AG20443 (cell line): ENCODE results near the gene SKI.

Experiments used
- DNase-seq: peaks from one replicate; pipeline ENCODE4 v3.0.0; 2012; ENCODE audit warnings: low spot score, mixed read lengths

Gene SKI

DNA sequence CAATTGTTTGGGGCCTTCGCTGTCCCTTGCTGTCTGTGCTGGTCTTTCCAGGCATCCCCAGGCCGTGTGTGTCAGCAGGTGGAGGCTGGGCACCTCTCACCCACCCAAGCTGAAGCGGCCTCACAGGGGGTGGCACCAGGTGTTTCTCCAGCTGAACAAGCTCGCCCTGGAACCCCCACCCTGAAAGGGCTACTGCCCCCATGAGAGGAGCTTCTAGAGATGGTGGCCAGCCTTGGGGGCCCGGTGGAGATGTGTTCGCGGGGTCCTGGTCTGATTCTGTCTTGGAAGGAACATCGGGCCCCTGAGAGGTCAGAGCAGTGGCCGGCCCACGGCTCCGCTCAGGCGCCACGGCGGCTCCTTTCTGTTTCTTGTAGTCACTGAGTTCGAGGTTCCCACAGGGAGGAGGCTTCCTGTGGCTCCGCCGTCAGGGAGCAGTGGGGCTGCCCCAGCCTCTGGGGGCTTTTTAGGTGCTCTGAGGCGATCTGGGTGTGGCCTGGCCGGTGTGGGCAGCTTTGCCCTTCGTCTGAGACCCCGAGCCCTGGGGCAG lies 46.9 kb downstream of the SKI start:
- no peak for DNase-seq

DNA sequence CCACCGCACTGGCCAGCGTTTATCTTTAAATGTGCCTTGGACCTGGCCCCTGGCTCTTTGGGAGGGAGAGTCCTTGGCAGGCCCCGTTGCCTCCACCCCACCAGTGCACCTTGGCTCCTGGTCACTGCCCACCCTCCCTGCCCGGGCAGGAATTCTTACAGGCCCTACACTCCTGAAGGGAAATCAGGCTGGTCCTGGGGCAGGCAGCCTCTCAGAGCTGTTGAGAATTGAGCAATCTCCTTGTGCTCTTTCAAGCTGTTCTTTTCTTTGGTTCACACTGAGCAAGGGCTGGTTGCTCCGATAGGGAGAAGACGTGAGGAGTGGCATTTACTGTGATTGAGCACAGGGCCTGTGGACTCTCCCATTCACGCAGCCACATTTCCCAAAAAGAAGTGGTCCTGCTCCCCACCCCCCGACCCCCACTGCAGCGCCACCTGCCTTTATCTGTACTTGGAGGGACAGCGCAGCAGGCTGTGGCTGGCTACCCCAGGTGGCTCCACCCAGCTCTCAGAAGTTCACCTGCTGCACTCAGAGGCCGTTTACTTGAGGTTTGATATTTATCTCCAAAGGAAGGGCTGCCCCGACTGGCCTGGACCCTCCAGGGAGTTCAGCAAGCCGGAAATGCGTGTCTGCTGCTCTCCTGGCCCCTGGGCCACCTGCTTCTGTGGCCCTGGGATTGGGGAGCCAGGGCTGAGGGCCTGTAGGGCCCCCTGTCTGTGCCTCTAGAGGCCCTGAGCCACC lies 47.8 kb downstream of the SKI start:
- peak; percentile 58 for DNase-seq

DNA sequence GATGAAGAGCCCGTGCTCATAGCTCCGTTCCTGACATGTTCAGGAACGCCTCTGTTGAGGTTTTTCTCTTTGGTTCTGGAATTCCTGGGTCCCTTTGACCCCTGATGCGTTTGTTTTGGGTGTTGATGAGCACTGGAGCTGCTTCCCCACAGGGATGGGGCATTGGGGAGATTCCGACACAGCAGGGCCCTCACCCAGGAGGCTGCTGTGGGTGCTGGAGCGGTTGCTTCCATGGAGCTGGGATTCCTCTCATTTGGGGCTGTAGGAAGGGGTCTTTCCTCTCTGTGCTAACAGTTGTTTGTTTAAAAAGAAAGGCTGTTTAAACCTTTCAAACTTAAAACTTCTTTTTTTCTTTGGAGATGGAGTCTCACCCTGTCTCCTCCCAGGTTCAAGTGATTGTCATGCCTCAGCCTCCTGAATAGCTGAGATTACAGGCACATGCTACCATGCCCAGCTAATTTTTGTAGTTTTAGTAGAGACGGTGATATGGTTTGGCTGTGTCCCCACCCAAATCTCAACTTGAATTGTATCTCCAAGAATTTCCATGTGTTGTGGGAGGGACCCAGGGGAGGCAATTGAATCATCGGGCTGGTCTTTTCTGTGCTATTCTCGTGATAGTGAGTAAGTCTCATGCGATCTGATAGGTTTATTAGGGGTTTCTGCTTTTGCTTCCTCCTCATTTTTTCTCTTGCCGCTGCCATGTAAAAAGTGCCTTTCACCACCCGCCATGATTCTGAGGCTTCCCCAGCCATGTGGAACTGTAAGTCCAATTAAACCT lies 48.9 kb downstream of the SKI start:
- no peak for DNase-seq

DNA sequence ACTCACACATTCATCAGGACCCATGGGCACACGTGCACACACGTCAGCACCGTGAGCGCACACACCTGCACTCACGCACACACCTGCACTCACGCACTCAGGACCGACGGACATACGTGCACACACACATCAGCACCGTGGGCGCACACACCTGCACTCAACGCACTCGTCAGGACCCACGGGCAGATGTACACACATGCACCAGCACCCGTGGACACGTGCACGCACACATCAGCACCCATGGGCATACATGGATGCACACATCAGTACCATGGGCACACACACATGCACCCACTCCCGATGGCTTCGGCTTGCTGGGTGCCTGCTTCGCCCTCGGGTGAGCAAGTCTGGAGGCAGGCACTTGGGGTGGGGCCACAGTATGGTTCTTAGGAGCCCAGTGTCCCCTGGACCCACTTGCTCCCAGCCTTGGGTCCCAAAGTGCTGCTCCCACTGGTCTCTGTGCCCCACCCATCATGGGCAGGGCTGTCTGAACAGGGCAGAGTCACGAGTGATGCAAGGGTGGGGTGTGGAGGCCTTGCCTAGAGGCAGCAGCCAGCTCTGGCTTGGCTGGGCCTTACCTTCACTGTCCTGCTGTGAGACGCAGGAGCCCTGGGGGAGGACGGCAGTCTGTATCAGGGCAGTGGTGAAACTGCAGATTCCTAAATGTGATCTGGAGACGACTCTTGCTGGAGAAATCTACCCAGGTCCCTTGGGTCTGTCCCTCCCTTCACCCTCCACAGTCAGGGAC lies 49.8 kb downstream of the SKI start:
- DNase-seq, result peak; percentile 52

DNA sequence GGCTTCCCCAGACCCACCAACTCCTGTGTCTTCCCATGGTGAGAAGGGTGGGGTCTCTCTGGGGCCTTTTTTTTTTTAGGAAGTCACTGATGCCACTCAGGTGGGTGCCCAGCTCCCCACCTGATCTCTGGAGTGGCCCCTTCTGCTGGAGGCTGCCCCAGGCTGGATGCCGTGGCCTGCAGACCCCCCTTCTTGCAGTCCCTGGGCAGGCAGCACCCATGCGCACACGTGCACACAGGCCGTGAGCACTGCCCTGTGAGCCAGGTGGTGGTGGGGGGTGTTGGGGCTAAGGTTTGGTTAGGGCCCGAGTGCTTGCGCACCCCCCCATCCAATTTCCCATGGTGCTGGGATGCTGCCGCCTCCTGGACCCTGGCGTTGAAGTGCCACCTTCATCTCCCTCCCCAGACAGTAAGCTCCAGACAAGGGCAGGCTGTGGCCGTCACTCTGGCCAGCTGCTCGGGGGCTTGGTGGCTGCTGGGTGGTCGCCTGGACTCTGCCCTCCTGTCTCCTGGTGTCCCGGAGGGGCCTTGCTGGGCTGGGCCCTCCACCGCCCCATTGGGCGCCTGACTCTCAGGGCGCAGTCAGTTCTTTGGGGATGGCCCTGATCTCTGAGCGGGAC lies 50.6 kb downstream of the SKI start:
- DNase-seq, result no peak

DNA sequence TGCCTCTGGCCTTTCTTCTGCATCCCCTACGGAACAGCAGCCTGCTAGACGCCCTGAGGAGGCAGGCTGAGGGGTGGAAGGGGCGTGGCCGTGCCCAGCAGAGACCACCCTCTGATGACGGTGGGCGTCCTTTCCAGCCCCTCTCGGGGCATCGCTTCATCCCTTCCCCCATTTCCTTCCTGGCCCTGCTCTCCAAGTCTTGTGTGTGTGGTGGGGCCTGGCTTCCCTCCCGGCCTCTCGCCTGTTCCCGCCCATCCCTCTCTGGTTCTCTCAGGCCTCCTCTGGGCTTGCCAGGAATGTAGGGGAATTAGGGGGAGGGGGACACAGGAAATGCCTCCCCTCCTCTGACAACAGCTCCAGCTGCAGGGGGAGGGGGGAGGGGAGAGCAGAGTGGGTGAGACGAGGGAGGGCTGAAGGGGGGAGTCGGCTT lies 51.1 kb downstream of the SKI start:
- peak; percentile 80 for DNase-seq

DNA sequence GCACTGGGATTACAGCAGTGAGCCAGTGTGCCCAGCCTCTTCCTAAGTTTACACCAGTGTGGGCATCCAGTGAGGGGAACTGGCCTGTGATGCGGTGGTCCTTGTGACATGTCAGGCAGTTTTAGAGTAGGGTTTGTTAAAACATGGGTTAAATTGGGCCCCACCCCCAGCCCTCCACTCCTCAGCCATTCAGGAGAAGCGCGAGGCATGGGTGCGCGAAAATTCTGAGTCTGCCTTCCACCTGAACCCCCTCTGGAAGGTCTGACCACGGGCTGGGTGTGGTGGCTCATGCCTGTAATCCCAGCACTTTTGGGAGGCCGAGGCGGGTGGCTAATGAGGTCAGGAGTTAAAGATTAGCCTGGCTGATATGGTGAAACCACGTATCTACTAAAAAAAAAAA lies 51.7 kb downstream of the SKI start:
- no peak for DNase-seq

DNA sequence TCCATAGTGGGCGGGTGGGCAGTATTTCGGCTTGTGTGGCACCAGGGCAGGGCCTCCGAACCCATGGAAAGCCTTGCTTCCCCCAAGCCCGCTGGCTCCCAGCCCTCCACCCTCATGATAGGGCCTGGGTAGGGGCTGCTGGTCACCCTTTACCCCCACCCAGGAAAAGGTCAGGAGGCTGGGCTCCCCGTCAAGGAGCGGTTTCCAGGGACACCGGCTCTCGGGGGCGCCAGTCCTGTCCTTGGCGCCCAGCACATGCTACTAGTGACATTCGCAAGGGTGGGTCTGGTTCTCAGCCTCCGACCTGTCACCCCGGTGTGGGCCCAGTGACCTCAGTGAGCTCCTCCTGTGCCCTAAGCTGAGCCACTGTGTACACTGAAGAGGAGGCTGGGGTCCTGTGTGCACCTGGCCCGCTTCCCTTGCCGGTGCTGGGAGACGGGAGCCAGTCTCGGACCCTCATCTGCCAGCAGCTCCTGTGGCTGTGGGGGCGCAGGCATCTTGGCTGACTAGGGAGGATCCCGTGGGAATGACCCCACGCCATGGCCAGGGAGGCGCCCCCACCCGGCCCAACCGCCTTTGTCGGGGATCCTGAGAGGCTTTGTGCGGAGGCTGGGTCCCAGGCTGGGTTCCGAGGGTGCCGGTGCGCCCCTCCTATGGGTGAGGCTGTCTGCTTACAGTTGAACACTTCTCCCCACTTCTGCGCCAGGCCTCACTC lies 54.6 kb downstream of the SKI start:
- DNase-seq, result no peak

DNA sequence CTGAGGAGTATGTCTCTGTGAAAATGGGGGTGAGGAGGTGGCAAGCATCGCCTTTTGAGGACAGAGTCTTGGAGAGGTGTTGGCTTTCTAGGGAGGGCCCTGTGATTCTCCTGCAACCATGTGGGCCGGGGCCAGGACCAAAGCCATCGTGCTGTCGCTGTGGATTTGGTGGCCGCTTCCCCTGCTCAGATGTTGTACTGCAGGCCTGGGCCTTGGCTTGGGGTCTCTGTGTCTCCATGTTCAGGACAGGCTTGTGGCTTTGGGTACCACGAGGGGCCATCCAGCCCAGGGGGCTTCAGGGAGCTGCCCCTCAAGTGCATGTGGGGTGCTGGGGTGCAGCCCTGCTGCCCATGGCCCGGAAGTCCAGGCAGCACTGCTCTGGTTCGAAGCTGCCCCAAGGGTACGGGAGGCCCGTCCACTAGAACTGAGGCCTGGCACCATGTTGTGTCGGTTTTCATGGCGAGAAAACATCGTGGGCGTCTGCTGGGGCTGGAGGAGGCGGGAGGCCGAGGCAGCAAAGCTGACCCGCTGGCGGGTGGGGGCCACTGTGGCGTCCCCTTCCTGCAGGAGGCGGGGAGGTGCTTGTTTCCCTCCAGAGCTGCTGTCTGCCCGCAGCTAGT lies 55.4 kb downstream of the SKI start:
- no peak for DNase-seq

DNA sequence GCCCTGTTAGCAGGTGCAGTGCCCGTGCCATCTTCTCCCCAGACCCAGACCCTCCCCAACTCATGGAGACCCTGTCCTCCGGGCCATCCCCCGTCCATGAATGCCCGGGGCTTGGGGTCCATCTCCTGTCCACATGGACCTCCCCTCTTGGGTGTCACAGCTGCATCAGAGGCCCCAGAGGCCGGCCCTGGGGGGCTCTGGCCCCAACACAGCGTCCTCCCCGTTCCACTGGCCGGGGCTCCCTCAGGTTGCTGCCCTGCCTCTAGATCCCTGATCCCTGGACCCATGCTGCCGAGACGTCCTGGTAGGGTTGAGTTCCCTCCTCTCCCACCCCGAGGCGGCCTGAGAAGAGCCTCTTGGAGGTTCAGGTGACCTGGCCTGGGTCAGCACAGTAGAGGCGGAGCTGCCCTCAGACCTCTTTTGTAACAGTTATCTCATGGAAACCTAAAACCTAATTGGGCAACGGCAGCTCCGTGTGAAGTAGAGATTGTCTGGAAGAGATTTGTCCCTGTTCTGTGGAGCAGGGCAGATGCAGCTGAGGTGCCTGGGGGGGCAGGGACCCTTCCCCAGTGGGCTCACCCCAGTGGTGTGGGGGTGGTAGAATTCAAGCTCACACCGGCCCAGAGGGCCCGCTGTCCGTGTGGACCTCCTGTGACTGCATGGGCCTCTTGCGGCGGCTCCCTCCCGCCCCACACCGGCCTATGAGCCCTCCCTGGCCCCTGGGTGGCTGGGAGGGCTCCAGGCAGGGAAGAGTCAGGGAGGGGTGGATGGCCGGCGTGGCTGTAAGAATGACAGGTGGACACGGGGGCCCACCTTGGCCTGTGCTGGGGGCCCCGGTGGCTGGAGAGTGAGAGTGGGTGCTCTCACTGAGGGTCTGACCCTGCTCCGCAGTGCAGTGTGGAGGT lies 56.1 kb downstream of the SKI start:
- DNase-seq, result no peak

DNA sequence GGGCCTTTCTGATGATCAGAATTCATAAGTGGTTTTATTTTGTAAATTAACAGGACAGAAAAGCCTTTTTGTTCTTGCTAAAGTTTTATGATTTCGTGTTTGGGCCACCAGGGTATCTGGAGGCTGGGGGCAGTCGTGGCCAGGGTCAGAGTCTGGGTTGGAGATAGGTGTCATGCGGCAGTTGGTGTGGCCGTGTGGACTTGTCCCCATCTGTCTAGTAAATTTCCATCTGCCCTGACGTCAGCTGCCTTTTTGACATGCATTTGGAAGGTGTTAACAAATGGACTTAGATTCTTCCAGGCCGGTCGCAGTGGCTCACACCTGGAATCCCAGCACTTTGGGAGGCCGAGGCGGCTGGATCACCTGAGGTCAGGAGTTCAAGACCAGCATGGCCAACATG lies 56.8 kb downstream of the SKI start:
- DNase-seq, result no peak

DNA sequence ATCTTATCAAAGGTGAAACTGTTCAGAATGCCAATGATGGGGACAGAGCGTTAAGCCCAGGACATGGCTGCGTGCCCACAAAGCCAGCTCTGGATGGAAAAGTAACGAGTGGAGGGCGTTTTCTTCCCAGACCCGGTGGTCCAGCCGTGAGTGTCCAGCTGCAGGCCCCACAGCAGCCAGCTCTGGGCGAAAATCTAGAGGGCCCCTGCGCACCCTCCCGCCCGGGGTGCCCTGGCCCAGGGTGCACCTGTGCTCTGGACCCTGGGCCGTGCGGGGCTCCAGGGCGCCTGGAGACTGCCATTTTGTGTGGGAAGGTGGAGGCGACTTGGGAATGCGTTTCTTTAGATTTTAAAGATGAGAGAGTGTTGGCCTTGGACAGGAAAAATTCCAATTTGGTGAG lies 58.8 kb downstream of the SKI start:
- no peak for DNase-seq

DNA sequence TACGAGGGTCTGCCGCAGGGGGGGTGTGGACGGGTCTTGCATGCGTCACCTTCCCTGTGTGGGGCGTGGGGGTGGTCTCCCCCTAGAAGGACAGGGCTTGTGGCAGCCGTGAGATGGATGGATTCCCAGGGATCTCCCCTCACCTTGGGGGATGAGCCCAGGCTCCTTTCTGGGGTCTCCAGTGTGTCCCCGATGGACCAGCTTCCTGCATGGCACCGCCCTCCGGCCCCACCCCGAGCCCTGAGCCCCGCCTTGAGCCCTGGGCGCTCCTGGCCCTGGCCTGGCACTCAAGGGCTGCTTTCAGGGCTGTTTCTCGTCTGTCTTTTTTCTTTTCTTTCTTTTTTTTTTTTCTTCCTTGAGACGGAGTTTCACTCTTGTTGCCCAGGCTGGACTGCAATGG lies 59.5 kb downstream of the SKI start:
- no peak for DNase-seq

DNA sequence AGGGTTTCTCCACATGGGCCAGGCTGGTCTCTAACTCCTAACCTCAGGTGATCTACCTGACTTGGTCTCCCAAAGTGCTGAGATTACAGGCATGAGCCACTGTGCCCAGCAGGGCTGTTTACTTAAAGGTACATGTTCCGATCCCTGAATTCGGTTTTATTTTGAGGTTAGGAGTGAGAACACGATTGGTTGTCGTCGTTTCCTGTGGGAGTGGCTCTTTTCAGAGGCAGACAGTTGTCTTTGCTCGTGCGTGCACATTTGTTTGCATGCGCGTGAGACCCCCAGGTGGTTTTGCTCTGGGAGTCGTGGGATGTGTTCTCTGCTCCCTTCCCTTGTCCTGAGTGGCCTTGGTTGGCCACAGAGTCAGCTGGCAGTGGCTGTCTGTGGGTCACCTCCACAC lies 60.2 kb downstream of the SKI start:
- no peak for DNase-seq

DNA sequence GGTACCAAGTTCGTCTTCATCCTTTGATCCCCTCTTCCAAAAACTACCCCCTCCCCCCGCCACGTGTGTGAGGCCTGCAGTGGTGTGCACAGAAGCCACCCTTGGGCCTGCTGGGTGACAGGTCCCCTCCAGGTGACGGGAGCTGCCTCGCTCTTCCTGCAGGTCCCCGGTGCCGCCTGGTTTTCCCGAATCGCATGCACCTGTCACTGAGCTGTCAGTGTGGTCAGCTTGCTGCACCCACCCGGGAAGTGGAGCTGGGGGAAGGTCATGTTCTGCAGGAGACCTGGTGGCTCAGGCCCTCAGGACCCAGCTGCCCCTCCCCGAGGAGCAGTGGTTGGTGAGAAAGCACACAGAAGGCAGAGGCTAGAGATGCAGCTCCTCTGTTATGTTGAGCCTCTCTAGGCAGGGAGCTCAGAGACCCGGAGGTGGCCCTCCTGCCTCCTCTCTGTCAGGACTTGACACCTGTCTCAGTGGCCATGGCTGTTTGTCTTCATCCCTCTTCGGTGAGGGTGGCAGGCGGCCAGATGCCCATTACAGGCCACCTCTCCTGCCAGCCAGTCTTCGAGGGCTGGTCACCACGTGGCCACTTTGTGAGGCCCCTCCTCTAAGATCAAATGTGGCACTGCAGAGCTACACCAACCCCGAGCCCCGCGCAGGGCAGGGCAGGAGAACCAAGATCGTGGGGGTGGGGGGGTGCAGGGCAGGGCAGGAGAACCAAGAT lies 60.9 kb downstream of the SKI start:
- no peak for DNase-seq

DNA sequence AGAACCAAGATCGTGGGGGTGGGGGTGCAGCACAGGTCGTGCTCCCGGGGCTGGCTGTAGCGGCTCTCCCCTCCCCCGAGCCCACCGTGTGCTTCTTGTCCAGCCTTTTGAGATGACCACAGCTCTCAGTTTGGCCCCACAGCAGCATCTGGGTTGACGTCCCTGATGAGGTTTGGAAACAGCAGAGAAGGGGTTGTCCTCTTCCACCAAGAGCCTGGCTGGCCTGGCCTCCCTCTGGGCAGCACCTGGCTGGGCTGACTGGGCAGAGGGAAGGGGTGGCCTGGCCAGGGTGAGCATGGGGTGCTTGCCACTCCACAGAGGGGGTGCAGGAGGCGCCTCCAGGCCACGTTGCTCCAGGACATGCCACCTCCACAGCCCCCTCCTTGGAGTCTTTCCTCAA lies 61.5 kb downstream of the SKI start:
- DNase-seq, result no peak

DNA sequence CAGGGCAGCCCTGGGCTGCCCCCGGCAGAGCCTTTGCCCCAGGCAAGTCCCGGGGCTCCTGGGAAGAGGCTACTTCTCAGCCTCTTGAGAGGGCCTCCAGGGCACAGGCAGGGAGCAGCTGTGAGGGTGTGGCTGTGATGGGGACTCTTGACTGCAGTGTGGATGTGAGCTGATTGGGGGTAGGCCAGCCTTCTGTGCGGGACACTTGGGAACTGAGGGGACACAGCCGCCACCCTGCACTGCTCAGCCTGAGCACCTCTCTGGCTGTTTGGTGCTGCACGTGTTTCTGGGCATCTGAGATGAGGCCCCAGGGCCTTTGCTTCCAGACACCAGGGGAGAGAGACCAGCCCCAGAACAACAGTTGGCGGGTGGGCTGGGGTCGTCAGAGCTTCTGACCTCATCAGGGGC lies 62.1 kb downstream of the SKI start:
- no peak for DNase-seq

DNA sequence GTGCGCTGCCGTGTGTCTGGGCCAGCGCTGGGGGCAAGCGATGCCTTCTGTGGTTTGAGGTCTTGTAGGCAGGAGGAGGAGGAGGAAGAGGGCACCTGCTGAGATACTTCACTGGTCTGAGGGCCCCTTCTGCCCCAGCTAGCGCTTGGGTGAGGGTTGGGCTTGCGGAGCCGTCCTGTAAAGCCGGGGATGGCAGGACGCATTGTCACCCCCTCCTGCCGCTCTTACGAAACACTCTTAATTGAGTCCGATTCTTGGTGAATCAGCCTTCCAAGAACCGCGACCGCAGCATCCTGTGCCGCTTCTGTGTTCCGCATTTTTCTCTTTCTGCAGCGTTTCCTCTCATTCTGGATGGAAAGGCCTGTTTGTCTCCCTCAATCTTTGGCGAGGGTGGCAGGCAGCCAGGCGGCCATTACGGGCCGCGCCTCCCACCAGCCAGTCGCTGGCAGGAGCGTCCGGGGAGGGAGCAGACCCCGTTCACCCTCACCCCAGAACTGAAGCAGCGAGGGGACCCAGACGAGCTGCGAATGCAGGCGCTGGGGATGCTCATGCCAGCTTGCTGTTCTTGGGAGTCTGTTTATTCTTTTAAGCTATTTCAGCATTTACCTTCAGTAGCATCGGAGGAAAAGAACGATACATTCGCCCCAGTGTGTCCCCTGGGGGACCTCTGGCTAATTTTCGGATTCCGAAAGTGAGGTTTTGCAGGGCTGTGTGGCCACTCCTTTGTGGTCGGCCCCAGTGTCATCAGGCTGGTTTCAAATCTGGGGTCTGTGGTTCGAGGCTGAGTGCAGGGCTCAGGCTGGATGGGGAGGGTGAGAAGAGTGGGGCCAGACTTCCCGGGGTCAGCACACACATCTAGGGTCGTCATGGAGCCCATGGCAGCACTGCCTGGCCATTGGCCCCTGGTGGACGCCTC lies 62.7 kb downstream of the SKI start:
- peak; percentile 94 for DNase-seq
